Keratinocyte (primary cell): ENCODE measurements around the gene TGFB1I1.

ENCODE experiments used
- CTCF ChIP-seq, 3 experiments: IDR thresholded peaks in 1 of 3; conservative IDR thresholded peaks in 1 of 3; optimal IDR thresholded peaks in 1 of 3; 2 replicates in 2 of 3; 3 replicates in 1 of 3; pipeline versions ENCODE3 to v1.5.1; 2011; ENCODE audit warnings: low read length in 3 of 3, mild to moderate bottlenecking in 3 of 3, moderate library complexity in 2 of 3, control low read depth in 1 of 3, inconsistent platforms in 1 of 3; ENCODE audit not compliant: insufficient read depth in 2 of 3; ENCODE audit errors: extremely low read depth in 1 of 3
- EZH2 ChIP-seq: IDR thresholded peaks from one replicate; pipeline ENCODE4 v1.6.1; 2012; ENCODE audit warnings: inconsistent platforms, mild to moderate bottlenecking, low read length, moderate library complexity

- TF ChIP-seq CTCF (optimal IDR thresholded peaks at IDR 0.05 in 1 of 3, IDR thresholded peaks at IDR 0.05 in 1 of 3, conservative IDR thresholded peaks at IDR 0.05 in 1 of 3; ENCODE audit: extremely low read depth in 1 of 3, insufficient read depth in 2 of 3, low read length in 3 of 3) (no peak), EZH2 (no peak)
Measured at GRCh38 chr16:31464348-31464769, 7.6 kb upstream of the TGFB1I1 start.
